Left ventricle myocardium superior (tissue), 1 donor: Measurements from ENCODE around the gene NAV3. TPM values are rescaled to one million over a fixed set of nuclear protein-coding genes. Genes with fewer than 3 reads are reported as not detected.

Source experiments
- ATAC-seq: fragments of 200-7000 bp; cut with Tn5 transposase; one replicate; pipeline ENCODE4 v1.9.1; 2020; ENCODE audit warnings: mild to moderate bottlenecking, moderate library complexity
- DNase-seq: peaks from one replicate; pipeline ENCODE4 v3.0.0-alpha.2; 2020
- intact Hi-C: fragments of 100-400 bp; cut with micrococcal nuclease; formaldehyde crosslinking; loops from one replicate; pipeline ENCODE4 v1.11.0; 2022
- total RNA-seq: library from RNA; stranded (reverse); fragmentation: NEBNext Ultra II Directional; extraction: Animal tissue kit (Norgen Biotek cat#: 25700); gene quantifications from one replicate; pipeline ENCODE4 v1.2.1, GENCODE V29; 2021
- donor health status: DM: no; HTN: yes; CAD: no; lungs with severe emphysema.

The NAV3 gene
- total RNA-seq, 1 donor from 2014 or later: 3.3 TPM

DNA sequence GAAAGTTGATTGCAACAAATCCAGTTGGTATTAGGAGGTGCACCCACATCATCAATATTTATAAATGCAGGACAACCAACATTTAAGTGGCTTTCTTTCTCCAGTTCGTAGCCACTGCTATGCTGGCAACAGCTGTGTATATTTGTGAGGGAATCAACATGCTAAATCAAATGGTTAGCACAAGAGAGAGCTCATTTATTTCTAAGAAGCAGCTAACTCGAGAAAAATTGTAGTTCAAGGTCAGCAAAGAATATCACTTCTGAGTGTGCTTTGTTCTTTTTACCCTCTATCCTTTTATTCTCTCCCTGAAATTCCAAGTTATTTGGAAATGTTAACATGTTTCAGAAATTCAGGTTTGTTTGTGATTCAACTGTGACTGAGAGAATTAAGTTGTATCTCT lies 137.3 kb downstream of the NAV3 start:
- intact Hi-C loops: no loop called here
- ATAC-seq (no peak), DNase-seq (no peak)

DNA sequence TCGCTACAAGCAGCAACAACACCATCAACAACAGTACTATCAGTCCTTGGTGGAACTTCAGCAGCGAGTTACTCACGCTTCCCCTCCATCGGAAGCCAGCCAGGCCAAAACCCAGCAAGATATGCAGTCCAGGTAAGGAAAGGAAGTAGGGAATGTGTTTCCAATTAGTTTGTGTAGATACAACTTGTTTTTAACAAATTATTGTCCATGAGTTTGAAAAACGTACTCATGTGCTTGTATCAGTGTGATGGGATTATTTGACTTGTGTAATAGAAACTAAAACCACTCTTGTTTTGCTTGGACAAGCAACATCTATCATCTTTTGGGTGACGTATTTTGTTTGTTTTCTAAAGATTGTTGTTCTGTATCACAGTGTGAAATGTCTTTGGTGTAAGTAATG lies 137.9 kb downstream of the NAV3 start:
- intact Hi-C loops: no loop called here
- no peak for ATAC-seq
- no peak for DNase-seq

DNA sequence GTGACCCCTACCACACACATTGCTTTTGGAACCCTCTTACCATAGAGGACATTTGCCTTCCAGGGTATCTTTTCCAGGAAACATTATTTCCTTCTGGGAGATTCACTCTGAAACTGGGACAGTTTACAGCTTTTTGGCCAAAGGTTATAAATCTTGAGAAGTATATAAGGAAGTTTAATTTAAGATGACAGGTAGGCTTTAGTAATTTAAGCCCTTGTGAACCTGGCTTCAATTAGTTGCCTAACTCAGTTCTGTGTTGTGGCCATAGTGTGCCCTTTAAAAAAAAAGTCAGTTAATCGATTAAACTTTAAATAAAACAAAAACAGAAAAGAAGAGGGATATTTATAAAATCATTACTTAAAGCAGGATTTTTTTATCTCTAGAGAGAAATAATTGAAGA lies 142.9 kb downstream of the NAV3 start:
- ATAC-seq (no peak), DNase-seq (no peak)
- intact Hi-C loops: no loop called here

DNA sequence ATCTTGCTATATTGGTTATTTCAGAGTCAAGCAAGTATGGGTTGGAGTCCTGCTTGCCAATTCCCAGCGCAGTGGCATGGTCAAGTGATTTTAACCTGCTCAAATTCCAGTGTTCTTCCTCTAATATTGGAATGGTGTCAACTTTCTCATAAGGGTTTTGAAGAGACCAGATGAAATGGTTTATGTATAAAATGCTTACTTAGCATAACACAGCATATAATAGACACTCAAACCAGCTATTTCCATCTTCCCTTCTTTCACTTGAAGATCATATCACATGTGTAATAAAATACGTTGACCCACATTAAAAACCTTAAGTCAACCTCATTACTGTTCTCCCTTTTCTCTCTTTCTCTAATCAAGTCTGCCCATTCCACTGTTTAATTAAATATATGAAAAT lies 144.0 kb downstream of the NAV3 start:
- intact Hi-C loops: no loop called here
- ATAC-seq (no peak), DNase-seq (no peak)

DNA sequence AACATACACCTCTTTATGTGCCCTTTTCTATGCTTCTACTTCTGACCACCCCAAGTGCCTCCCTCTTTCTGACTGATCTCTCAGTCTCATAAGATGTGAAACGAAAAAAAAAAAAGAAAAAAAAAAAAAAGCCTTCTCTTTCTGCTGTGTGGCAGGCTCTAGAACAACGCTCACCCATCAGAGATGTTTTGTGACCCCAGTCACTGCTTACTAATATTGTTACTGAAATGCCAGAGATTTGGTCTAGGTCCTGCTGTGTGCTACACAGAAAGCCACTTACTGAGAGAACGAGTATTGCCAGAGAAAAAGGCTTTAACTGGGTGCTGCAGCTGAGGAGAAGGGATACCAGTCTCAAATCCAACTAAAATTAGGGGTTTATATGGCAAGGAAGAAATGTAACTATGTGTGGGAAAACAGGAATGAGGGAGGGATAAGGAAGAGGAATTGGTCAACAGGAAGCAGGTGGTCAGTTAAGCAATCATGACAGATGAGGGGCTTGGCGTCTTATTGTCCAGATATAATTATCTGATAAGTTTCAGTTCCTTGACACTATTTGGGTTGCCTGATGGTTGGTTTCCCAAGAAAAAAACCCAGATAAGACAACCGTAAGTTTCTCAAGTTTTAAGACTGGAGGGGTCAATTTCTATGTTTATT lies 149.0 kb downstream of the NAV3 start:
- ATAC-seq (no peak), DNase-seq (no peak)
- intact Hi-C loops: no loop called here

DNA sequence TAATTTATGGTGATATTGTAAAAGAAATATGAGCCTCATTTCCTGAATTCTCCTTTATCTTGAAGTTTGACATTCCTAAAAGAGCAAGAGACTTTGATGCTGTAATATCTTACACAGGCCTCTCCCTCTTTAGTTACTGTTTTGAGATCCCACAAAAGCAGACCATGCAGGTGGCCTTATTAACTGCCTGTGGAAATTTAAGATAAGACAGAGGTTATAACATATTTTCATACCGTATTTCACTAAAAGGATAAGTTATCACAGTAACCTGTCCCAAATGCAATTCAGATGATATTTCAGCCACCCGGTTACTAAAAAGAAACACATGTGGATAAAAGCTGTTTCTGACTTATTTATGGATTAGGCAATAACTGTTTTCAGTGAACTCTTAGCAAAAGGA lies 150.1 kb downstream of the NAV3 start:
- DNase-seq (no peak), ATAC-seq (no peak)
- intact Hi-C loops: no loop called here

DNA sequence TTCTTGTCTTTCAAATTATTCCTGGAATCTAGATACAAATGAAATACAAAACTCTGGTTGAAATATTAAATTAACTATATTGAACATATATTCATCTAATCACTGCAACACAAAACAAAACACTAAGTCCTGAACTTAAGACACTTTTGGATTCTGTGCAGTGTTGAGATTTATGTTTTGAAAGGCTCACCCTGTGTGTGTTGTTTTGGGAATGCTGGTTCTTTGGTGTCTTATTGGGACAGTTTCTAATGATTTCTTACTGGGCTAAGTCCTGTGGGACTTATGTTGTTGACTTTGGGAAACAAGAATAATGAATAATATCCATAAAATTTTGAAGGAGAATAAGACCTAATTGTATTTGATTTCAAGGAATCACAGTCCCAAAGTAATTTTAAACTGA lies 153.2 kb downstream of the NAV3 start:
- intact Hi-C loops: no loop called here
- ATAC-seq (no peak), DNase-seq (no peak)

DNA sequence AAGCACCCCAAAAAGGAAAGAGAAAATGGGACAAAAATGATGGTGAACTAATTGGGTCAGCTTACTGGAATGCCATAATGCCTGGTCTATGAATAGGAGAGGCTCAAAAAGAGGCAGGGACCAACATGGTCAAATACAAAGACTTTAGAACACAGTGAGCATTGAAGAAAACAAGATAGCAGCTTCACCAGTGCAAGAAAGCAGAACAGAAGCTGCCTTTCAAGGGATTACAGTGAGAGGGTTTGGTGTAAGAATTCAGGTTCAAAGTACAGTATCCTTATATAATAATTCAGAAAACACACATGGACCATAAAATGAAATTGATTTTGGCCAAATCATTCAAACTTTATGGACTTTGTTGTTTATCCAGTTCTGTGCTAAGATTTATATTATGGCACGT lies 162.1 kb downstream of the NAV3 start:
- no peak for DNase-seq
- intact Hi-C loops: no loop called here
- ATAC-seq: no peak

DNA sequence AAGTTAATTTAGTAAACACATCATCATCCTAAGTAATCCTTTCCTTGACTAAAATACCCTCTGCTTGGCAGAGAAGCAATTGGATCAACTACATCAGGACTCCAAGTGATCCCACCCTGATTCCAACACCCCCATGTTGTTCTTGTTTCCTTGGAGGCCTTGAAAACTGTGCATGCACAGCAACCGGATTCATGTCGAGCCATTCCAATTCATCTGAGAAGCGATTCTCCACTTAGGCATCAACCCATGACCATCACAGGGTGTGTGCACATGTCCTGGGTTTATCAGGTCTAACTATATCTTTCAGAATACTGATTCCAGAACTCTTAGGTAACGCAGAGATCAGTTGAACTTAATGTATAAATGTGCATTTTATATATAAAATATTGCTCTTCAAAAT lies 163.0 kb downstream of the NAV3 start:
- ATAC-seq (no peak), DNase-seq (no peak)
- intact Hi-C loops: no loop called here

DNA sequence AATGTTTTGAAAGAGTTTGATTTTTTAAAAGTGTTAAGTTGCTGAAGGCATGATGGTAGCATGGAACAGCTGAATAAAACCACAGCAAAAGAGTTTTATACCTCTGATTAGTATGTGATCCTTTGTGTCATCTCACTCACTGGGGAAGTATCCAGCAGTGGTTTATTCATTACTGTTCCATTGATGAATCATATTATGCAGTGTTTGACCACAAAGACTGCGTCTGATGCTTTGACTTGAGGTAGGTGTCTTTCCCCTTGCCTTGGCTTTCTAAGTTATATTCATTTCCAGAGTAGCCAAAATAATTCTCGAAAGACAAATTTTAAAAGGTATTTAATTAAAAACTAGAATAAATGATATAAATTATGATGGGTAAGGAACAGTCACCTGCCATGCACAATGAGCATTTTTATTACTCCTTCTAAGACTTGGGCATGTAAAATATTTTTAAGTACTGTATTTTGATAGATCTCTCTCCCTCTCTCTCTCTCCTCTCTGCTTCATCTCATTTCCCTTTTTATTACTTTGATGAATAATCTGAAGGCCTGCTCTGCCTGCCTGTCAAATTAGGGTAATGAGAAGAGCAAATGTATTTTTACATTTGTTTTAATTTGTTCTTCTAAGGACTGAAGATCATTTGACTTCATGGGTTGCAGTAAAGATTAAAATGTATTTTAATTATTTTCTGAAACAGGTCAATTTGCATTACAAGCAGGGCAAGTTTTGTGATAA lies 164.9 kb downstream of the NAV3 start:
- intact Hi-C loops: no loop called here
- DNase-seq (no peak), ATAC-seq (no peak)

DNA sequence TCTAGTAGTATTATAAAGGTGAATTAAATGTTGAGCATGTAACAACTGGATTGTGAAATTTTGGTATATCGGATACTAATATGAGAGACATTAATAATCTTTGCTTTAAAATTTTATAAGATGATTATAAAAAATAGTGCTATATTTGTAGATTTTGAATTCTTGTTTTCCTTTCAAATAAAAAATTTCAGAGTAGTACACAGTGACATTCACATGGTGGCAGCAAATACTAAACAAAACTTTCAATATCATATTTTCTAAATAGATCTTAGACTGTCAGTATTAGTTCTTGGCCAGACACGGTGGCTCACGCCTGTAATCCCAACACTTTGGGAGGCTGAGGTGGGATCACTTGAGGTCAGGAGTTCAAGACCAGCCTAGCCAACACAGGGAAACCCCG lies 166.0 kb downstream of the NAV3 start:
- ATAC-seq (no peak), DNase-seq (no peak)
- intact Hi-C loops: no loop called here

DNA sequence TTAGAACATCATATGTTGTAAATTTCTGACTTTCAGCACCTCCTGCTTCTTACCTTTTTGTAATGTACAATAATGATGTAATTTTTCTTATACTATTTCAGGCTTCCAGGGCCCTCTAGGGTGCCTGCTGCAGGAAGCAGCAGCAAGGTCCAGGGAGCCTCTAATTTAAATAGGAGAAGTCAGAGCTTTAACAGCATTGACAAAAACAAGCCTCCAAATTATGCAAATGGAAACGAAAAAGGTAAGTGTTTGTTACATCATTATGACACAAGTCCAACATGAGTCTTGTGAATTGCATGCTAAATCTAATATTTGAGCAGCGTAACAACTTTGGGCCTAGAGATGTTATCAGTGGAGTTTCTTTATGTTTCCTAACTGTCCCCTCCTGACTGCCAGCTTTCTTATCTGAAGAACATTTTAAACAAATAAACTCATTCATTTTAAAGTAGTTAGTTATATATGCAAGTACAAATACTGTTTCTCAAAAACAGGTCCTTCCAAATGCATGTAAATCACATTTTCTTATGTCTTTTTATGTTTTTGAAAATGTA lies 167.6 kb downstream of the NAV3 start:
- intact Hi-C loops: no loop called here
- DNase-seq (no peak), ATAC-seq (no peak)

DNA sequence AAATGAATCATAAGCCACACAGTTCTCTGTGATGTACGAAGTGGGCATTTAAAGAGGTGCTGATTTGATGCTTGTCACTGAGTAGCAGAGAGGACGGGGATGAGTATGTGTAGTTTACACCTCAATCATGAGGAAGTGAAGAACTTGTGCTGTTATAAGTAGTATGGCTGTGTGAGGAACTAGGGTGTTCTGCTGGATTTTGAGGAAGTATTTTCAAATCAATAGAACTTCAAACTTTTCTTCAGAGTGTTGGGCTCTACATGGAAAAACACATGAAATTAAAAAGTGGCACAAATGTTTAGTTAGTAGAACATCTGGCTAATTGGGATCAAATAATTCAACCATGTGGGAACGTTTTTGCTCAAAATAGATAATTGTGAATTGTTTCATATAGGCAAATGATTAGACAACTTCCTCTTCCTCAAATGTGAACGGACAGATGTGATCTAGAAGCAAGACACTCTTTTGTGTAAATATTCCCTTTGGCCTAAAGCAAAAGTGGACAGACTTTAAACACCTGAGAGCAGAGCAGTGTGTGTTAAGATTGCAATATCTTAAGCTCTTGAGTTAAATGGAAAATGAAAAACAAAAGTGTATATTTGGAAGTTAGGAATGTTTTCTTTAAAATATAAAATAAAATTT lies 168.5 kb downstream of the NAV3 start:
- ATAC-seq: no peak
- DNase-seq: no peak
- intact Hi-C loops: no loop called here

DNA sequence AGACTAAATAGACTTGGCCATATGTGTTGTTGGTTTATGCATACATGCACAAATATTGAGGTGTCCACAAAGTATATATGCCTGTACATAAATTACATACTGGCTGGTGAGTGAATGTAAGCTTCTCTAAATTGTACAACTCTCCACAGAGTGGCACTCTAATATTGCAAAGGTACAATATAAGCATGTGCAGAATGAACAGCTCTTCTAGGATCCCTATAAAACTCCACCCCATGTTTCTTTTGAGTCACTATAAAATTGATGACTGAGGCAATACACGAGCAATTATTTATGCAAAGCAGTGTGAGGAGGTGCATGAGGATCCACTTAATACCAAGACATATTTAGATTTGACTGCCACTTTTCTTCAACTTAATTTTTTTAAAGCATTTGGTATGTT lies 172.2 kb downstream of the NAV3 start:
- intact Hi-C loops: no loop called here
- DNase-seq (no peak), ATAC-seq (no peak)

DNA sequence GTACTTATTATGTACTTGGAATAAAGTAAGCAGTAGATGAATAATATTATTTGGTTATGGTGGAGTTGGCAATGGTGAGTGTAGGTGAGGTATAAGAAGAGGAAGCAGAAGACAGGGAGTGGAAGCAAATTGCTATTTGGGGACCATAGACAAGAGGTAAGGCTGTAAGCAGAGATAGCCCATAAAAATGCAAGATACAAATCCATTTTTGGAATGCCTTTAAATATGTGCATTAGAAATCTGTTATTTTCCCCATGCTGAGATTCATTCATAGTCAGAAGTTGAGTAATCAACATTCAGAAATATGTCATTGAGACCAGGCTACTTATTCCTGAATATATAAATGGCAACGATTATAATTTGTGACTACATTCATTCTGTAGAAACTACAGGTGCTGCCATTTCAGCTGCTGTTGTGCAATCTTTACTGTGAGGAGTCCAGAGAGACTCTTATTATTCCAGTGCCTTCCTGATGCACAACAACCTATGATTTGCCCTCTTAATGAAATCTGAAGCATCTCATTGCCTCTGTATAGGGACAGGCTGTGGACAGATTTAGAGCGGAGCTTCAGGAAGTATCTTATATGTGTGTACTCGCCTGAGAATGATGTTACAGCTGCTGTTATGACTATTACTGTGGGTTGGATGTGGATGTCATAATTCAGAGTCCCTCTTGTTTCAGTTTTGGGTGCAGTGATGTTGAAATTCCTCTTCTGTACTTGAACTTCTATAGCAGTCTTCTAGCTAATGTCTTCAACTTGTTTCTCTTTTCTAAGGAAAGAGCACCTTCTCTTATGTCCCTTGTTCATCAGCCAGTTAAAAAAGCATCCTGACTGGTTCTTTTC lies 173.8 kb downstream of the NAV3 start:
- DNase-seq (no peak), ATAC-seq (no peak)
- intact Hi-C loops: no loop called here

DNA sequence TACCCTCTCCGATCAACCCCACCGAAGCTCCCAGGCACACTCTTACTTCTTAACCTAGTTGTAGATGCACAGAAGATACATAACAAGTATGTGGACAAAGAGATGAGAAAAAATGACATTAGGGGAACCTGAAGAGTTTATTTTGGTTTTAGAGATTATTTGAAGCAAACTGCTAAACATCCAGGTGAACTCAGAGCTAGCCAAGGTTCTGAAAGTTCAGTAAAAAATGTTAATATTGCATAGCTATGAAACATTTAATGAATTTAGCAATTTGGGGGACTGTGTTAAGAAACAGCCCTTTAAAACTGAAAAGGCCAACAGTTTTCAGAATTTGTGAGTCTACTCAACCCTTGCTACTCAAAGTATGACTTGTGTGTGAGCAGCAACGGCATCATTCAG lies 174.4 kb downstream of the NAV3 start:
- DNase-seq (no peak), ATAC-seq (no peak)
- intact Hi-C loops: no loop called here

DNA sequence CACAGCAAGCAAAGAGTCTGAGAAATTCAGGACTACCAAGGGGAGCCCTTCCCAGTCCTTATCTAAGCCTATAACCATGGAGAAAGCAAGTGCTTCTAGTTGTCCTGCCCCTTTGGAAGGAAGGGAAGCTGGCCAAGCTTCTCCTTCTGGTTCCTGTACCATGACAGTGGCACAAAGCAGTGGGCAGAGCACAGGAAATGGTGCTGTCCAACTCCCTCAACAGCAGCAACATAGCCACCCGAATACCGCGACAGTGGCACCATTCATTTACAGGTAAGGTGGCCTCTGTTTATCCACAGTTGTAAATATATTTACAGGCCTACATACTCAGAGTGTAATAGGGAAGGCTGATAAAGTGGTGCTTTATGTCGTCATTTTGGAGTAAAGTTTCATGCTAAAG lies 176.5 kb downstream of the NAV3 start:
- ATAC-seq: no peak
- intact Hi-C loops: no loop called here
- no peak for DNase-seq

DNA sequence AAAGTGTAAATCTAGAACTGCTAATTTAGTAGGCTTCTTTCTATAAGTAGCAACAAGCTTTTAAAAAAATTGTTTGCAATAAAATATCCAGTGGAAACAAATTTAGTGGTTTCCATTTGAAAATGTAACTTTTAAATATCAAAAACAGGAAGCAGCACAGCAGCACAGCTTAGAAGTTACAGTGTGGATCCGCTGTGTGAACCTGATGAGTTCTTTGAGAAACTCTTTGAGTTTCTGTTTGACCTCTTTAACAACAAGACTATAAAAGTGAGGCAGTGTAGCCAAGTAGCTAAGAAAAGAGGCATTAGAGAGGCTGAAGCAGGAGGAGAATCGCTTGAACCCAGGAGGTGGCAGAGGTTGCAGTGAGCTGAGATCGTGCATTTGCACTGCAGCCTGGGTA lies 178.3 kb downstream of the NAV3 start:
- DNase-seq: no peak
- ATAC-seq: no peak
- intact Hi-C loops: no loop called here

DNA sequence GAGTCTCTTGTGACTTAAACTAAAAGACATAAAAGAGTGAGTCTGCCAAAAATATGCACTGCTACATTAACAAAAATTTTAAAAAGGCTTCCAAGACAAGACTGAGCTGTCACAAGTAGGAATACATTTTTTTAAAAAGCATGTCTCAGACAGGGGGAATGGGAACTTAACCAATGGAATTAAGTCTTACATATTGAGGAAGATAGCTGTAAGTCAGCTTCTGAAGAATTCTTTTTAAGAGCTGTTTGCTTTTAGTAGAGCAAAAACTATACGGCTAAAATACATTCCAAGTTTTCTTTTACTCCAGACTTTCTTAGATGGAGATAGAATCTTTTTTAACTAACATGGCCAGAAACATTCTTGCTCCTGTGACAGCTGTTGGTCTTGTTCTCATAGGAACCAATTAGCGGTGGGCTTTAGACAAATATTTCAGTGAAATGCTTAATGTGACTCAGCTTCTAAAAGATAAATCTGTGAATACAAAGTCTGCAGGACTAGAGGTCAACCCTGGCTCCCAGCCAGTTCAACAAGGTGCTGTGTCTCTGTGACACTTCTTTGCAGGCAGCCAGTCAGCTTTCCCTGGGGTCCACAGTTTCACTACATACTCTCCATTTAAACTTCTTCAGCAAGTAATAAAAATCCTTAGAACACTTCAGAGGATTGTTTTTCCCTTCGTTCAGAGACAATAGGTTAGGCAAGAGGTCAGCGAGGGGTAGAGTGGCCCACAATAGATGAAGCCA lies 187.6 kb downstream of the NAV3 start:
- ATAC-seq (no peak), DNase-seq (peak; percentile 26)
- intact Hi-C loops: no loop called here
